HG02973 (cell line): ENCODE results near the gene TBCCD1.
"Not testable (repeated sequence)": the region's sequence is repeated elsewhere in the genome, so short reads cannot be mapped to it uniquely, and the experiment has no call there.

Experiments
- ATAC-seq: cut with Tn5 transposase; IDR thresholded peaks from one replicate; pipeline ENCODE4 v1.9.1; 2021; ENCODE audit warnings: moderate library complexity; ENCODE audit not compliant: unreplicated experiment

Gene TBCCD1

DNA sequence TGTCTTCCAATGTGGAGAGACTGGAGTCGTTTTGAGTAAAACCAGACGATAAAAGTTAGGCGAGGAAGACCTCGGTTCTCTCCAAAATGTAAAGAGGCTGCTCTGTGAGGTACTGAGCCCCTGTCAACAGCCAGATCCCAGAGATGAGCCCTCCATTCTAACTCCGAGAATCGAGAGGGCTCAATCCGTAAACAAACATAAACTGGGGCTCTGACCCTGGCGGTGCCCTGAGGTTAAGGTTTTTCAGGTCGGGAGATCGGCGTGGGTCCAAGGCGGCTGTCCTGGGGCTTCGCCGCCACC lies 417 bp downstream of the TBCCD1 start:
- ATAC-seq = no peak

DNA sequence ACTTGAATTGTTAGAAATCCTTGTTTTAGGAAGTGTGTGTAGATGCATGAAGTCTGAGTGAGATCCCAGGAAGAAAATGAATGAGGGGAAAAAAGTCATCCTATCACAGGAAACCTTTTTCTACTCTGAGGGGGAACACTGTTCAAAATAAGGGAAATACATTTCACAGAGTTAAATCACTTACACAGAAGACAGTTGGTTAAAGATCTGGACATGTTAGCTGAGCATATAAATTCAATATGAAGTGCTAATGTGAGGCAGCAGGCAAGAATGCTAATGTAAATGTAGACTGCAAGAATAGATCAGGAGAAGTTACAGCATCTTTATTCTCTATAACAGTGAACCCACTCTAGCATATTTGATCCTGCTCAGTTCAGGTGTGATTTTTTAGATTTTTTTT lies 2.6 kb downstream of the TBCCD1 start:
- no peak for ATAC-seq

GRCh38 chr3:186552408-186553031 lies 14.6 kb downstream of the TBCCD1 start:
- ATAC-seq = no peak

GRCh38 chr3:186551387-186551786 lies 15.8 kb downstream of the TBCCD1 start:
- ATAC-seq = no peak

DNA sequence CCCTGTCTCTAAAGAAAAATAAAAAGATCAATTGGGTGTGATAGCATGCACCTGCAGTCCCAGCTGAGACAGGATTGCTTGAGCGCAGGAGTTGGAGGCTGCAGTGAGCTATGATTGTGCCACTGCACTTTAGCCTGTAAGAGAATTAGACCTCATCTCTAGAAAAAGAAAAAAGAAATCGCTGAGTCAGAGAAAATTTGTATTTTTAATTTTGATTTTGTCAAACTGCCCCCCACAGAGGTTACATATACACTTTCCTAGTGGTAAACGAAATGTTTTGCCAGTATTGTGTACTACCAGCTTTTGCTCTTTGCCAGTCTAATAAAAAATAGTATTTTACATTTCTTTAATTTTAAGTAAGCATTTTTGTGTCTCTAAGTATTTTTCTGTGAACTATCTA lies 17.6 kb downstream of the TBCCD1 start:
- ATAC-seq = no peak

GRCh38 chr3:186544281-186544680 lies 22.9 kb downstream of the TBCCD1 start, which contains the start of gene CRYGS:
Gene CRYGS, minus strand, starts transcription at chr3:186544380. Its CDS starts 54 bp downstream, at chr3:186544326.
- ATAC-seq = no peak

DNA sequence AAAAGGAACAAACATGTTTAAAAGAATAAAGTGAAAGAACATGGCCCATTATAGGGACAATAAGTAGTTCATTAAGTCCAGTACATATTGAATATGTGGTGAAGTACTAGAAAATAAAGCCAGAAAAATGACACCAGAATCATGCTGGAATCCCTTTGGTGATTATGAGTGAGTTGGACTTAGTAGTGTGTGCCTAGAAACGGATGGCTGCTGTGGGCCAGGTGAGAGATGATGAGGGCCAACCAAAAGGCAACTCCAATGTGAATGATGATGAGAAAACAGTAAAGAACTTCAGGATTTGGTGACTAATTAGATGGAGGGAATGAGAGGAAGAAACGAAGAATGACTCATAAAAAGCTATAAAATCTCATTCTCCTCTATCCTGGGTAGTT lies 26.3 kb downstream of the TBCCD1 start:
- ATAC-seq = no peak

DNA sequence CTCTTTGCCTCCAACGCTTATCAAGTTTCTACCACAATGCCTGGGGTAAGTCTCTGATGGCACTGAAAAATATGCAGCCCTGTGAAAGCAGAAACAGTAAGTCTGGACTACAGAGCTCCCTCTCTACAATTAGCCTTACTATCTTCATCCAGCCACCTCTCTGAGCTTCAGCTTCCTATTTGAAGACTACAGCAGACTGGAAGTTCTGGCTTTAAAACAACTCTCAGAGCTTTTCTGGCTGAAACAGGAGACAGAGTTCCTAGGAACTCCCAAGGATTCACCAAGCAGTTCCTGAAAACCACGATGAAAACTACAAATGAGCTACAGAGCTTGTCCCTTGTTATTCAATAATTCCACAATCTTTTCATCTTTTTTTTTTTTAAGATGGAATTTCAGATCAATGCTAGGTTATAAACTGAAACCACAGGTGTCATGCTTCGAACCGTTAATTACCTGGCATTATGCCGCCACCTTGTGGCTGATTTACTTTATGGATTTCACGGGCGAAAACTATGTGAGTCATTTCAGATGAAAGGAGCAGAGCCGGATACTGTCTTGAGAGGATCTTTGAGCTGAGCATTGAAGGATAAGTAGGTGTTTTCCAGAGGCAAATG lies 26.8 kb downstream of the TBCCD1 start:
- ATAC-seq = peak; percentile 44

- no peak for ATAC-seq
These were observed 28.4 kb downstream of the TBCCD1 start for GRCh38 chr3:186538779-186539178.

DNA sequence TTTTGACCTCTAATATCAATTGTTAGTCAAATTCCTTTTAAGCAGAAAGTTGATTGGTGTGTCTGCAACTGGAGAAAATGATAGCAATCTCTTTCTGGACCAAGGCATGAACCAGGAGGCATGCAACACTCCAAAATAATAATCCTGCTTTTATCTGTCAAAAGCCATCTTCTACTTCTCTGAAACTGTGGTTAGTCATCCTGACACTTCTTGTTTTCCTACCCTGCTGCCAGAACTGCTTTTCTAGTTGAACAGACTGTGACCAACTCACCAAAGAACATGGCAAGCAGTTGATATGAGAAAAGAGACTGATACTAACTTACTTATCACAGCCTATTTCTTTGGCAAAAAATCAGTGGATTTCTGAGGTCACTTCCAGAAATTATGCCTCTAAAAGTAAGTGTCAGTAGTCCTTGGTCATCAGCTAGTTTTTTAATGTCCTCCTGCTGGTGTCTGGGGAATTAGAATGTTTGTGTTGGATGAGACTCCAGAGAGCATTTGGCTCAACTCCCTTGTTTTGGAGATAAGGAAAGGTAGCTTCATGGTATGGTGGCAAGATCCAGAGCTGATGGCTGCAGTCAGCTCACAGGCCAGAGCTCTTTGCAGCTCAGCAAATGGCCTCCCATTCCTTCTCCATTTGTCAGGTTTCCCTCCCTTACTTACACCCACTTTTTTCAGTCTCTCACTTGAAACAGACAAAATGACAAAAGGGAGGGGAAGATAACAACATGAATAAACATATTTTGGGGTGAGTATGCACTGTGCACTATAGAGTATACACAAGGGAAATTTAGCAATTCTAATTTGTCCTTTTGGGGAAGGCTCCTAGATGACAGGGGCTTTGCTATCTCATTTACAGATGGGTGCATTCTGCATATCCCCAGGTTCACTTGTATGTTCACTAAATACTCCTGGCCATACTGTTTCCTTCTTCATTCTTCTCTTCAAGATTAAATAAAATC lies 30.0 kb downstream of the TBCCD1 start:
- ATAC-seq = no peak

GRCh38 chr3:186534113-186534669 lies 32.9 kb downstream of the TBCCD1 start:
- peak; percentile 68 for ATAC-seq

DNA sequence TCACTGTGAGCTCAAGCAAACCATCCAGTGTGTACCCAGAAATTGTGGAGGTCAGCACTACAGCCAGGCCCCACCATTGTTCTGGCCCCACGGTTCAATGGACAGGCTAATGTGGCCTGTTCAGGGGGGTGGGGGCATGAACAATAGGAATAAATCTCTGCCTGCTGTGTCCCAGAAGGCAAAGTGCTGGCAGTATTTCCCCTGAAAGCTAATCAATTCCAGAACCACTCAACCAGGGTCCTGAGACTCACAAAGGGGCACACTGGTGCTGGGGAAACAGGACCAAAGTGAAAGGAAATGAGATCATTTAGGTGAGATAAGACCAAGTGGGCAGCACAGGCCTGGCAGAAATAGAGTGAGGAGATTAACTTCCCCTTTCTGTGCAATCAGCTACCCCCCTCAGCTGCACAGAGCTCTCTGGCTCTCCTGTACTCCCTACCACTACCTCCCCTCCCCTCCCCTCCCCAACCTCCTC lies 34.5 kb downstream of the TBCCD1 start:
- ATAC-seq = peak; percentile 44

GRCh38 chr3:186531694-186532093 lies 35.4 kb downstream of the TBCCD1 start:
- ATAC-seq = not testable (repeated sequence)

DNA sequence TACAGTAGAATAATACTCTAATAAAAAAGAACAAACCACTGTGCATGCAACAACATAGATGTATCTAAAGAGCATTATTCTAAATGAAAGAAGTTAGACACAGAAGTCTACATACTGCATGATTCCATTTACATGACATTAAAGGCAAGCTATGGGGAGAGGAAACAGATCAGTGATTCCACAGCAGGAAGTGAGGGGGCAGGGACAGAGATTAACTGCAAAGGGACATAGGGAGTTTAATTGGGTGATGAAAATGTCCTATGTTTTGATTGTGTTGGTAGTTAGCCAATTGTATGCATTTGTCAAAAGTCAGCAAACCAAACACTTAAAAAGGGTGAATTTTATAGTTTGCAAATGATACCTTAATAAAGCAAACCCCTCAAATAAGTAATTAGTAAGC lies 36.7 kb downstream of the TBCCD1 start:
- no peak for ATAC-seq

DNA sequence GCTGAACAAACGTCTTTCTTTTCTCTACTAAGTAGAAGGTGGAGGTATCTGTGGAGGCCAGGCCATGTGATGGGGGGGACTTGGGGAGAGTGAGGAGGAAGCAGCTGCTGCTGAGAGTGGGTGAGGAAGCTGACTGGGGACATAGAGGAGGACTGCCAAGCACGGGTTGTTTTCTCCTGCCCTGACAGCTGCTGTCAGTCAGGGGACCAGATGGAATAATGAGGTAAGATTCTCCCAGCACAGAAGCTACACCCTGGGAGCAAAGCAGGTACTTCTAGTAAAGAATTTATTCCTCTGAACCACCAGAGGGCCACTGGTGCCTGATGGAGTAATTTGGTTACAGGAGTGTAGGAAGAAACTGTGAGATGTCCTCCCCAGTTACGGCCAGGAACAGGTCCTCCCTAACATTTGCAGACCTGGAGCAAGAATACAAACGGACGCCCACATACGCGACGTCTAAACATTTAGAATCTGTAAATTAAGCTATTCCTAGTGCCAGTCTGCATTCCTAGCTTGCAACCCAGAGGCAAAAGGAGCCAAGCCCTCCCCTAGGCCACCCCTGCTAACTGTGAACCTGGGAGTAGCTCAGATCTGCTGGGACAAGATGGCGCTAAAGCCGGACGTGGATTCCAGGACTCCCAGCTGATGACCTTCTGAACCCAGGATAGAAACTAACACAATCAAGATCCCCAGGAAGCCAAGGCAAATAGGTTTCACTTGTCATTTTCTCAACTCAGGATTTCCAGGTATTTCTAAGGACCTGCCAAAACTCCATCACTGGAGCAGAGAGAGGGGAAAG lies 37.7 kb downstream of the TBCCD1 start:
- no peak for ATAC-seq

DNA sequence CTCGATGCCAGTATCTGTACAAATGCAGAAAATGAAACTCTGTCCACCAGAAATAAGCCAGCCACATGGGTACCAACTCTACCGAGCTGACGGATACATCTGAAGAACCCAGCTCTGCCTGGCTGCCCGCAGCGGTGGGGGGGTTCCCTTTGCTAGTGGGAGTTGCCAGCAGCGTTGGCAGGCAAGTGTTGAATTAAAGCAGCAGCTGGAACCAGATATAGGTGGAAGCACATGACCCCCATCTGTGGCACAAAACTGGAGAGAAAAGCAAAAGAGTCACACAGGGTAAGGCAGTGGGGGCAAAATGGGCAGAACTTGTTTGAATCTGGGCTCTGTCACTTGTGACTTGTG lies 40.9 kb downstream of the TBCCD1 start:
- ATAC-seq = no peak

GRCh38 chr3:186525369-186526255 lies 41.5 kb downstream of the TBCCD1 start:
- no peak for ATAC-seq

DNA sequence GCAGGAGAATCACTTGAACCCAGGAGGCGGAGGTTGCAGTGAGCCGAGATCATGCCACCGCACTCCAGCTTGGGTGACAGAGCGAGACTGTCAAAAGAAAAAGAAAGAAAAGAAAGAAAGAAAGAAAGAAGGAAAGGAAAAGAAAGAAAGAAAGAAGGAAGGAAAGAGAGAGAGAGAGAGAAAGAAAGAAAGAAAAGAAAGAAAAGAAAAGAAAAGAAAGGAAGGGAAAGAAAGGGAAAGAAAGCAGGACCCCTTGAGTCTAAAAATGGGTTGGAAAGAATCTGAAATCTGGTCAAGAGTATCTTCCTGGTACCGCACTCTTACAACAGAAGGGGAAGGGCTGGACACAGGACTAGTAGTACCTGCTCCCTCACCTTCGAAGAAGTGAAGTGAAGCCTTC lies 42.5 kb downstream of the TBCCD1 start:
- ATAC-seq = no peak

- no peak for ATAC-seq
These were observed 43.7 kb downstream of the TBCCD1 start for GRCh38 chr3:186523434-186523833.

DNA sequence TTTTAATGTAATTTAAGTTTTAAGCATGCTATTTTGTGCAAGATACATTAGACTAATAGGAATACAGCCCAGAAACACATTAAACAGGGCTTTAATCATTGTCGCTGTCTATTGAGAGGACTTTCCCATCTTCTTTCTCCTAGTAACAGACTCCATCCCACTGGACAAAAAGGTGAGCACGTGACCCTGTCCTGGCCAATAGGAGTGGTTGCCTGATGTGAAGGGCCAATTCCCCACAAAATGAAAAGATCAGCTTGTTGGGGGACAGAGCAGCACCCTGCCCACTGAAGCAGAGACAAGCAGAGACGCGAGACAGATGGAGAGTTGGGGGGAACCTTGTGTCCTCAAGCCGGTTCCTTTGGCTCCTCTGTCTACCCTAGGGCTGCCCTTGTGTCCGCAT lies 44.1 kb downstream of the TBCCD1 start:
- ATAC-seq = no peak
